Activated T-cell treated with anti-CD3 and anti-CD28 coated beads, Interleukin-2, amount 50 U/mL, for 4 hours (primary cell): ENCODE data around the gene DHRS7B. TPM values are rescaled to one million over a fixed set of nuclear protein-coding genes. Genes with fewer than 3 reads are reported as not detected.
"Not testable (repeated sequence)": the region's sequence is repeated elsewhere in the genome, so short reads cannot be mapped to it uniquely, and the experiment has no call there.

Source experiments
- ATAC-seq, 2 donors: fragments of 200-7000 bp; cut with Tn5 transposase; one replicate each; pipeline ENCODE4 v1.10.0; 2021
- DNase-seq: peaks from one replicate; pipeline ENCODE4 v3.0.0-alpha.2; 2020
- H3K27me3 Mint-ChIP-seq: one replicate; pipeline ENCODE4 v1.8.0; 2021; ENCODE audit warnings: low read depth, mixed read lengths
- H3K36me3 Mint-ChIP-seq: one replicate; pipeline ENCODE4 v1.8.0; 2022; ENCODE audit warnings: mixed read lengths; ENCODE audit not compliant: insufficient read depth
- H3K4me1 Mint-ChIP-seq: one replicate; pipeline ENCODE4 v1.8.0; 2021; ENCODE audit warnings: low read depth, mixed read lengths
- H3K4me3 Mint-ChIP-seq: one replicate; pipeline ENCODE4 v1.8.0; 2021; ENCODE audit warnings: mild to moderate bottlenecking, moderate library complexity, mixed read lengths
- H3K9me3 Mint-ChIP-seq: one replicate; pipeline ENCODE4 v1.8.0; 2021; ENCODE audit warnings: mixed read lengths
- total RNA-seq, 3 donors: library from RNA; stranded (reverse); gene quantifications; one replicate each; pipeline ENCODE4 v1.2.1, GENCODE V29; 2021

The DHRS7B gene, protein sequence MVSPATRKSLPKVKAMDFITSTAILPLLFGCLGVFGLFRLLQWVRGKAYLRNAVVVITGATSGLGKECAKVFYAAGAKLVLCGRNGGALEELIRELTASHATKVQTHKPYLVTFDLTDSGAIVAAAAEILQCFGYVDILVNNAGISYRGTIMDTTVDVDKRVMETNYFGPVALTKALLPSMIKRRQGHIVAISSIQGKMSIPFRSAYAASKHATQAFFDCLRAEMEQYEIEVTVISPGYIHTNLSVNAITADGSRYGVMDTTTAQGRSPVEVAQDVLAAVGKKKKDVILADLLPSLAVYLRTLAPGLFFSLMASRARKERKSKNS
- total RNA-seq: 10 to 100 TPM; 13.3 to 17.1 (median 15.8) TPM

DNA sequence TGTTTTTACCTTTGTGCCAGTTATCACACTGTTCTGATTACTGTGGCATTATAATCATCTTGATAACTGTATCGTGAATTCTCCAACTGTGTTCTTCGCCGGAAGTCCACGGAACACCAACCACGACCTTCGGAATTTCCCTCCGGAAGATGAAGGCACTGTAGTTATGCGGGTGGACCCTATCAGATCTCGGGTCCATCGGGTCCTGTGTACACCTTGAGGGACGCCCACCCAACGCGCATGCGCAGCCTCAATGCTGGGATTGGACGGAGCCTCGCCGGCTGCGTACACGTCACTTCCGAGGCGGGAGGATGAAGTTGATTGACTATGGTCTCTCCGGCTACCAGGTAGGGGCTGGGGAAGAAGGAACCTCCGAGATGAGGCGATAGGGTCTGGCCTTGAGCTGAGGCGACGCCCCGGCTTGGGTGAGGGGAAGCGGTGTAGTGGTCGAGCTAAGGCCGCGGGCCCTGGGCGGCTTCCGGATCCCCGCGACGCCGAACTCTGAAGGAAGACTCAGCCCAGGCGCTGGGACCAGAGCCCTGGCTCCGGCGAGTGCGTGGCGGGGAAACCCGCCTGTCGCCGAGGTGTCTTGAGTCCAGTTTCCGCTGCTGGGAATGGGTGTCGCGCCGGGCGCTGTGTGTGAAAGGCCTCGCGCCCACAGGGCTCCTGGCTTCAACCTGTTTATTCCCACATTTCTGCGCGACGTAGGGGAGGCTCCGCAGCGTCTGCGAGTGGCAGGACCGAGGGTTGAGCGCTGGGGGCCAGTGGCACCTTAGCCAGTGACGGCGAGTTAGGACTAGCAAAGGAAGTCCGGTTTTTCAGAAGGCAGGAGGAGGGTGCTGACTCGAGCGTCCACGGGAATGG, at the start of gene DHRS7B:
DHRS7B (plus strand) TSS at position 320 of the 864 bp plus-strand sequence; CDS start at position 328, 8 bp downstream.
- peak within 1 kb of the TSS; percentile 96 for H3K4me3 Mint-ChIP-seq
- no peaks in the 10 kb centered on the region for H3K9me3 Mint-ChIP-seq
- peaks cover 32% of the 10 kb centered on the region for H3K4me1 Mint-ChIP-seq
- H3K27me3 Mint-ChIP-seq: no peaks in the 10 kb centered on the region
- ATAC-seq: peak; percentile 95 to 96
- no peaks in the 10 kb centered on the region for H3K36me3 Mint-ChIP-seq
- peak; percentile 96 for DNase-seq

DNA sequence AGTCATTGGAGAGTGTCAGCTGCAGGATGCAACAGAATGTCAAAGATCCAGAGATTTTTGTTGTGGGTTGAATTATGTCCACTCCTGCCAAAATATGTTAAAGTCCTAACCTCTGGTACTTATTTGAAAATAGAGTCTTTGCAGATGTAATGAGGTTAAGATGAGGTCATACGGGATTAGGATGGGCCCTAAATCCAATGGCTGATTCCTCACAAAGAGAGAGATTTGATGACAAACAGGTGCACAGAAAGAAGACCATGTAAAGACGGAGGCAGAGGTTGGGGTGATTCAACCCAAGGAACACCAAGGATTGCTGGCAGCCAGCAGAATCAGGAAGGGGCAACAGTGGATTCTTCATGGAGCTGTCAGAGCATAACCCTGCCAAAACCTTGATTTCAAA, 49.5 kb upstream of the DHRS7B start:
- H3K9me3 Mint-ChIP-seq: no peaks in the 10 kb centered on the region
- H3K4me1 Mint-ChIP-seq: no peaks in the 10 kb centered on the region
- DNase-seq (no peak), ATAC-seq (no peak)
- H3K4me3 Mint-ChIP-seq: no peak overlapping the region
- peaks cover 3% of the 10 kb centered on the region for H3K27me3 Mint-ChIP-seq
- H3K36me3 Mint-ChIP-seq: no peaks in the 10 kb centered on the region

DNA sequence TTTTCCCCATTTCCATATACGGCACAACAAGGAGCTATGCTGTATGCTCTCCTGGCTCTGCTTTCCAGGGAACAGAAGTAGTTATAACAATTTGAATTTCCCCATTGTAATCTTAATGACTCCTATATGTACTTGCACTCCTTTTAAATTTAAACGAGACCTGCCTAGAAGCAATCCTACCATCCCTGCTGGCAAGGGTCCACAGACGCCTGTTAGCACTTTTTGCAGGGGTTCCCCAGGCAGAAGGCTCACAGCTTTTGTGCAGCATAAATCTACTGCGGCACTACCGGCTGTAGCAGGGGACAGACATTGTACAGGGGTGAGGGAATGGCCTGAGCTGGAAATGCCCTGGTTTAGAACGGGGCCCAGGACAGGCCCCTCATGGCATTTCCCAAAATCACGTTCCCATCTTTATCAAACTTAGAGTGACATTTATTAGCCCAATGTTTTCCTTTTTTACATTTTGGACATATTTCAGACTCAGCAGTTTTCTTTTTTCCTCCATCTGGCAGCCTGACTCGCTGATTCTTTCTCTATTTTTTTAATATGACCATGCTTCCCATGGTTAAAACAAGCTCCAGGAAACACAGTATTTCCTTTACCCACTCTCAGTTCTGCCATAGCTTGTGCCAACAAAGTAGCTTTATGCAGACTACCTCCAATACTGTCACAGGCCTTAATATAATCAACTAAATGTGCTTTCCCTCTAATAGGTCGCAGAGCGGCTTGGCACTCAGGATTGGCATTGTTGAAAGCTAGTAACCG, 48.6 kb upstream of the DHRS7B start:
- Mint-ChIP-seq H3K9me3 (no peaks in the 10 kb centered on the region), H3K4me3 (no peak overlapping the region), H3K36me3 (no peaks in the 10 kb centered on the region), H3K4me1 (no peaks in the 10 kb centered on the region), H3K27me3 (peaks cover 3% of the 10 kb centered on the region)
- ATAC-seq: no peak
- DNase-seq: no peak

DNA sequence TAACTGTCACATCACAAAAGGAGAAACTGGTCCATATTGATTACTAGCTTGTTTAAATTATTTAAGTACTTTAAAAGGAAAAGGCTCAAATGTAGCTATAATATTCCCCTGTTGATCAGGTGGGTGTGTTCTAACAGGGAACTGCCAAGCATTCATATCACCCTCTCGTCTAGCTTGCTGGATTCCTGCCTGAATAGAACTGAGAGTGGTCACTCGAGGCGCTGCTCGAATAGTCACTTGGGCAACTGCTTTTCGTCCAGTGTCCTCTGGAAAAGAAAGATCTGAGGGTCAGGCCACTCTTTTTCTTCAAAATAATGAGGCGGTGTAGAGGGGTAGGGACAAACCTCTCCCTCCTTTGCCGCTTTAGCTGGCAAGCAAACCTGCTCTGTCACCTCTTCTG, 47.6 kb upstream of the DHRS7B start:
- no peaks in the 10 kb centered on the region for H3K9me3 Mint-ChIP-seq
- no peaks in the 10 kb centered on the region for H3K36me3 Mint-ChIP-seq
- no peak for ATAC-seq

DNA sequence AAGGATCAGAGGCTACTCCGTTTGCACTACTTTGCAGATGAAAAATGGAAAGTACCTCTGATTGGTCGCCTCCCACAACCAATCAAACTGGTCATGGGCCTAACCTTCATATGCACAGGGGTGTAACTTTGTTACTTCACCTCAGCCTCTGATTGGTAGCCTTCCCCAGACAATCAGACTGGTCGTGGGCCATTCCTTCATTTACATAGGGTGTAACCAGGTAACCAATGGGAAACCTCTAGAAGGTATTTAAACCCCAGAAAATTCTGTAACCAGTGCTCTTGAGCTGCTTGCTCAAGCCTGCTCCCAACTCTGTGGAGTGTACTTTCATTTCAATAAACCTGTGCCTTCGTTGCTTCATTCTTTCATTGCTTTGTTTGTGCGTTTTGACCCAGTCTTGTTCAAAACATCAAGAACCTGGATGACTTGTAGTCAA, 44.7 kb upstream of the DHRS7B start:
- Mint-ChIP-seq H3K9me3 (no peaks in the 10 kb centered on the region), H3K4me1 (no peaks in the 10 kb centered on the region), H3K36me3 (no peaks in the 10 kb centered on the region), H3K4me3 (no peak overlapping the region), H3K27me3 (peaks cover 8% of the 10 kb centered on the region)
- DNase-seq (no peak), ATAC-seq (no peak)

More for the DNA sequence above, 47.6 kb upstream of the DHRS7B start:
- Mint-ChIP-seq H3K4me1 (no peaks in the 10 kb centered on the region), H3K4me3 (no peak overlapping the region), H3K27me3 (peaks cover 3% of the 10 kb centered on the region)
- no peak for DNase-seq

DNA sequence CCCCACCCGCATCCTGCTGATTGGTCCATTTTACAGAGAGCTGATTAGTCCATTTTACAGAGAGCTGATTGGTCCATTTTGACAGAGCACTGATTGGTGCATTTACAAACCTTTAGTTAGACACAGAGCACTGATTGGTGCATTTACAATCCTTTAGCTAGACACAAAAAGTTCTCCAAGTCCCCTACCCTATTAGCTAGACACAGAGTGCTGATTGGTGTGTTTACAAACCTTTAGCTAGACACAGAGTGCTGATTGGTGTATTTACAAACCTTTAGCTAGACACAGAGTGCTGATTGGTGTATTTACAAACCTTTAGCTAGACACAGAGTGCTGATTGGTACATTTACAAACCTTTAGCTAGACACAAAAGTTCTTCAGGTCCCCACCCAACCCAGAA, 41.5 kb upstream of the DHRS7B start:
- not testable (repeated sequence) for ATAC-seq, H3K36me3 Mint-ChIP-seq, DNase-seq, H3K4me3 Mint-ChIP-seq, H3K27me3 Mint-ChIP-seq, H3K9me3 Mint-ChIP-seq, H3K4me1 Mint-ChIP-seq

DNA sequence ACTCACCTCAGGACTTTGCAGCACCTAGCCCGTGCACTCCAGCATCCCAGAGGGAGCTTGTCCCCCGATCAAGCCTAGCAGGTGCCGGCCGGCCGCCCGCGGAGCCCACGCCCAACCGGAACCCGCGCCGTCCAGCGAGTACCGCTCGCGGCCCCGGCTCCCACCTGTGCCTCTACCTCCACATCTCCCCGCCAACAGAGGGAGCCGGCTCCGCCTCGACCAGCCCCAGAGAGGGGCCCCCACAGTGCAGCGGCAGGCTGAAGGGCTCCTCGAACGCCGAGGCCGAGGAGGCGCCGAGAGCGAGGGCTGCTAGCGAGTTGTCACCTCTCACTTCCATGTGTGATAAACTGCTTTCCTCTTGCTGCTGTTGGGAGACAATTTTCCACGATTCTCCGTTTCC, 41.1 kb upstream of the DHRS7B start:
- Mint-ChIP-seq H3K9me3 (no peaks in the 10 kb centered on the region), H3K36me3 (no peaks in the 10 kb centered on the region), H3K4me3 (no peak overlapping the region), H3K4me1 (no peaks in the 10 kb centered on the region), H3K27me3 (peaks cover 8% of the 10 kb centered on the region)
- ATAC-seq (no peak), DNase-seq (no peak)

DNA sequence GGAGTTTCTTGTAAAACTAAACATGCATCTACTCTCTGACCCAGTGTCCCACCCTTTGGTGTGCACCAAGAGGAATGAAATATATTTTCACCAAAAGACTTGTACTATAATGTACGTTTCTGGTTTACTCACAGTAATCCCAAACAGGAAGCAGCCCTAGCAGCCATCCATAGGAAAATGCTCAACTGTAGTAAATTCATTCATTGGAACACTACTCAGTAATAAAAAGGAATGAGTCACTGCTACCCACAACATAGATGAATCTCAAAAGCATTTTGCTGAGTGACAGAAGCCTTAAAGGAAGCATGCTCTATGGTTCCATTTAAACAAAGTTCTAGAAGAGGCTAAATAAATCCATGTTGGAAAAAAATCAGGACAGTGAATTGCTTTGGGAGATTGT, 37.6 kb upstream of the DHRS7B start:
- H3K27me3 Mint-ChIP-seq: peaks cover 5% of the 10 kb centered on the region
- DNase-seq: no peak
- H3K9me3 Mint-ChIP-seq: no peaks in the 10 kb centered on the region
- H3K4me3 Mint-ChIP-seq: no peak overlapping the region
- no peaks in the 10 kb centered on the region for H3K4me1 Mint-ChIP-seq
- ATAC-seq: no peak
- no peaks in the 10 kb centered on the region for H3K36me3 Mint-ChIP-seq

DNA sequence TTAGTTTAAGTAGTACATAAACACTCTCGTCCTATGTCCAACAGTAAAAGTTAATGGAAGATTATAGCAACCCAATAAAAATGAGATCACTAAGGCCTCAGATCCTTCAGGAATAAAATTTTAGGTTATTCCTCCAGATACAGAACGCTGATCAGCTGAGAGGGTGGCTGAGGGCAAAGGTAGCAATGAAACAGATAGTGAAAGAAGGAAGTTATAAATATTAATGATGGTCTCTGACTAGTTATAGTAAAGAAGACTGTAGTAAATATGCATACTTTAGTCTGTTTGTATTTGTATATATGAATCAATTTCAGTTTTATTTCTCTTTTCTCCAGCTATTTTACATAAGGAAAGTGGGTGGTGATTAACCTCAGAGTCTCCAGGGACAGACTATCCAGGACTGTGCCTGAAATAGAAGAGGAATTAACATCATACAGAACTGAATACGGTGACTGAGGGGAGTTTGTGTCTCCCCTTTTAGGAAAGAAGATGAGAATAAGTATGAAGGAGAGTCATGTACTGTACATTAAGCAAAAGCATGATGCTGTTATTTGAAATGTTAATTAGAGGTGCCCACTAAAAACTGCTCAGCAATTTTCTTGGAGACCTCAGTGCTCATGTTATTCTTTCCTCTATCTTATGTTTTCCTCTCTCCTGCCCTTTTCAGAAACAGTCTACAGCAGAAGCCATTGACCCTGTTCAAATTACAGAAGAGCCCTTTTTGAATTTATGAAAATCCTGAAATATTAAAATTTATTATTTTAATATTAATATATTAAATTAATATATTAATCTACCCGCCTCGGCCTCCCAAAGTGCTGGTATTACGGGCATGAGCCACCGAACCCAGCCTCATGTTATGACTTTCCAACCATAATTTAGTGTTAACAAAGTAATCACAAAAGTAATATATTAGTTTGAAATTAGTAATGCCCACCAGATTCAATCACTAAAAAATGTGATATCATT, 36.5 kb upstream of the DHRS7B start:
- H3K4me1 Mint-ChIP-seq: no peaks in the 10 kb centered on the region
- H3K4me3 Mint-ChIP-seq: no peak overlapping the region
- ATAC-seq (no peak), DNase-seq (no peak)
- H3K27me3 Mint-ChIP-seq: peaks cover 5% of the 10 kb centered on the region
- no peaks in the 10 kb centered on the region for H3K9me3 Mint-ChIP-seq
- H3K36me3 Mint-ChIP-seq: no peaks in the 10 kb centered on the region

DNA sequence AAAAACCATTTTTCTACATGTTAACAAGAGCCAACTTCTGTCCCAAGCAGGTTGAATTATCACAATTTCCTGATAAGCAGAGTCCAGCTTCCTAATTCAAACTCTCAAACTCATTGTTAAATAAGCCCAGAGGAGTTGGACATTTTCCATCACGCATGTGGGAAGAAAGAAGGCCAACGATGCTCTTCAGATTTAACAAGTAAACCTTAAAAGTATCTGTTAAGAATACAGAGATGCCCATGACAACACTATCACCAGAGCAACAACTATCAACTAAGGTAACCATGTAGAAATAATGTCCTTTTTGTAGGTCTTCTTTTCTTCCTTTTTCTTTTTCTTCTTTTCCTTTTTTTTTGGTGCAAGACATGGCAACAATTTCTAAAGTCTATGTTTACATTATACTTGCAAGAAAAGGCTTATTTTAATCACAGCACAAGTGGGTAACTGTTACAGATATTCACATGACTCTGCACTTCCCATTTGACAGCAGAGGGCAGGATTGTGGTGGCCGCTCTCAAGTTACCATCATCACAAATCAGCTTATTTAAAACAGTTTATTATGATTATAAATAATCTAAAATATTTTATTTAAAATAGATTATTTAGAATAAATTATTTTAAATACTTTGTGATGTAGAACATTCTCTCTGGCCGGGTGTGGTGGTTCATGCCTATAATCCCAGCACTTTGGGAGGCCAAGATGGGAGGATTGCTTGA, 35.7 kb upstream of the DHRS7B start:
- ATAC-seq (no peak), DNase-seq (no peak)
- Mint-ChIP-seq H3K4me1 (no peaks in the 10 kb centered on the region), H3K36me3 (no peaks in the 10 kb centered on the region), H3K4me3 (no peak overlapping the region), H3K9me3 (no peaks in the 10 kb centered on the region), H3K27me3 (peaks cover 5% of the 10 kb centered on the region)

DNA sequence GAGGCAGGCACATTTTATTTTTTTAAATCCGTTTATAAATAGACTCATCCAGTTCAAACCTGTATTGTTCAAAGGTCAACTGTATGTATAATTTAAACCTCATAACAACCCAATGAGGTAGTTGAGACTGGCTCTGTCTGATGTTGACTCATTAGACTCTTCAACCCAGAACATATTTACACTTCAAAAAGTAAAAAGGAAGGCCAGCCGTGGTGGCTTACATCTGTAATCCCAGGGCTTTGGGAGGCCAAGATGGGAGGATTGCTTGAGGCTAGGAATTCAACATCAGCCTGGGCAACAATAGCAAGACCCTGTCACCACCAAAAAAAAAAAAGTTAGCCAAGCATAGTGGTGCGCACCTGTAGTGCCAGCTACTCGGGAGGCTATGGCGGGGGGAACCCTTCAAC, 32.5 kb upstream of the DHRS7B start:
- no peak for ATAC-seq
- no peak for DNase-seq
- Mint-ChIP-seq H3K4me3 (no peak overlapping the region), H3K9me3 (no peaks in the 10 kb centered on the region), H3K27me3 (peaks cover 2% of the 10 kb centered on the region), H3K36me3 (no peaks in the 10 kb centered on the region), H3K4me1 (peaks cover 8% of the 10 kb centered on the region)

DNA sequence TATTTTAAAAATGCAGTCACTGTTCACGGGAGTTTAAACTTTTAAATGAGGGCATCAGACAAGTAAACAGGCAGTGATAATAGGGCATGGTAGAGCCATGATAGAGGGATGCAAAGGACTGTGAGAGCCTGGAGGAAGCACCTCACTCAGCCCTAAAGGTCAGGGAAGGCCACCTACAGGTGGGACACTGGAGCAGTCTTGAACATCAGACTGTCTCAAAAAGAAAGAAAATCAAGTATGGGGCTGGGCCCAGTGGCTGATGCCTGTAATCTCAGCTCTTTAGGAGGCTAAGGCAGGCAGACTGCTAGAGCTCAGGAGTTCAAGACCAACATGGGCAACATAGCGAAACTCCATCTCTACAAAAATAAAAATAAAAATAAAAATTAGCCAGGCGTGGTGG, 31.0 kb upstream of the DHRS7B start:
- no peaks in the 10 kb centered on the region for H3K9me3 Mint-ChIP-seq
- no peak for ATAC-seq
- peaks cover 2% of the 10 kb centered on the region for H3K27me3 Mint-ChIP-seq
- H3K36me3 Mint-ChIP-seq: no peaks in the 10 kb centered on the region
- no peak overlapping the region for H3K4me3 Mint-ChIP-seq
- no peak for DNase-seq
- H3K4me1 Mint-ChIP-seq: peaks cover 9% of the 10 kb centered on the region

DNA sequence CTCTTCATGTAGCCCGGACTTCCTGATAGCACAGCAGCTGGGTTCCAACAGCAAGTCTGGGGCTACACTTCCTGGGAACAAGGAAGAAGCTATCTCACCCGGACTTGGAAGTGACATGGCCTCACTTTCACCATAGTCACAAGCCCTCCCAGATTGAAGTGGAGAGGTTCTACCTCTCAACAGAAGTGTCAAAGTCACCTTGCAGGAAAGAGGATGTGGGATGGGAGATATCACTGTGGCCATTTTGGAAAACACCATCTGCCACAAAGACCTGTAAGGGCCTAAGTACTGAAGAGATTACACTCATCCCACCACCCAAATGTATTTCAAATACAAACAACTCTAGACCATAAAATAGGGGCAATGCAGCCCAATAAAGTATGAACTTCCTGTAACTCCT, 29.9 kb upstream of the DHRS7B start:
- H3K9me3 Mint-ChIP-seq: no peaks in the 10 kb centered on the region
- H3K27me3 Mint-ChIP-seq: peaks cover 2% of the 10 kb centered on the region
- DNase-seq (no peak), ATAC-seq (no peak)
- H3K4me1 Mint-ChIP-seq: peaks cover 9% of the 10 kb centered on the region
- H3K4me3 Mint-ChIP-seq: no peak overlapping the region
- H3K36me3 Mint-ChIP-seq: no peaks in the 10 kb centered on the region
